ENCODE measurements around the gene NTRK3. TPM values are rescaled to one million over a fixed set of nuclear protein-coding genes. Genes with fewer than 3 reads are reported as not detected.

The NTRK3 gene
- total RNA-seq, 1 donor from 2014 or later, result not detected

GRCh38 chr15:88066636-88067330 is 189.8 kb downstream of the NTRK3 start:
- no peaks in the 10 kb centered on the region for H3K36me3 Mint-ChIP-seq (ENCODE audit: unreplicated experiment)
- no peak overlapping the region for H3K27ac Mint-ChIP-seq (ENCODE audit: unreplicated experiment)
- TF ChIP-seq CTCF (IDR thresholded peaks at IDR 0.05), result no peak
- DNase-seq (ENCODE audit: extremely low spot score, unreplicated experiment), result no peak
- H3K4me3 Mint-ChIP-seq (ENCODE audit: unreplicated experiment), result no peak overlapping the region
- H3K4me1 Mint-ChIP-seq (ENCODE audit: unreplicated experiment), result no peaks in the 10 kb centered on the region
- H3K27me3 Mint-ChIP-seq (ENCODE audit: unreplicated experiment), result no peaks in the 10 kb centered on the region
- peaks cover 54% of the 10 kb centered on the region for H3K9me3 Mint-ChIP-seq (ENCODE audit: unreplicated experiment)

DNA sequence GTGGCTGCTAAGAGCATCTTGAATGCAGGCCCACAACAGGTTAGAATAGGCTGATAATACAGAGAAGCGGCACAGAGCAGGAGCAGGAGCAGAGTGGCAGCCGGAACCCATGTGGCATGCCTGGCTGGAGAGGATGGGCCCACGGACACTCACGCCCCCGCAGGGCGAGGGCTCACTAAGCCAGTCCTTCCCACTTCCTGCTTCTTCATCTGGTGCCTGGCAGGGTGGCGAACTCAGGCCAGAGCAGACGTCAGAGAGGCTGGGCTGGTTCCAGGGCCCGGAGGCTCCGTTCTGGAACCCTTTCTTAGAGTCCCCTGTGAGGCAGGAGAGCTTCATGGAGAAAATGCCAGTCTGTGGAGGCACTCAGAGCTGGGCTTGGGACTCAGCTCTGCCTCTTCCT is 195.1 kb downstream of the NTRK3 start:
- H3K9me3 Mint-ChIP-seq (ENCODE audit: unreplicated experiment), result peaks cover 31% of the 10 kb centered on the region
- no peak for DNase-seq (ENCODE audit: extremely low spot score, unreplicated experiment)
- no peaks in the 10 kb centered on the region for H3K36me3 Mint-ChIP-seq (ENCODE audit: unreplicated experiment)
- H3K4me3 Mint-ChIP-seq (ENCODE audit: unreplicated experiment), result no peak overlapping the region
- no peak overlapping the region for H3K27ac Mint-ChIP-seq (ENCODE audit: unreplicated experiment)
- no peaks in the 10 kb centered on the region for H3K27me3 Mint-ChIP-seq (ENCODE audit: unreplicated experiment)
- H3K4me1 Mint-ChIP-seq (ENCODE audit: unreplicated experiment), result no peaks in the 10 kb centered on the region
- TF ChIP-seq CTCF (IDR thresholded peaks at IDR 0.05), result no peak

- H3K27ac Mint-ChIP-seq (ENCODE audit: unreplicated experiment), result no peak overlapping the region
- TF ChIP-seq CTCF (IDR thresholded peaks at IDR 0.05), result no peak
- H3K4me3 Mint-ChIP-seq (ENCODE audit: unreplicated experiment), result no peak overlapping the region
- no peaks in the 10 kb centered on the region for H3K36me3 Mint-ChIP-seq (ENCODE audit: unreplicated experiment)
- peaks cover 32% of the 10 kb centered on the region for H3K9me3 Mint-ChIP-seq (ENCODE audit: unreplicated experiment)
- DNase-seq (ENCODE audit: extremely low spot score, unreplicated experiment), result no peak
- H3K4me1 Mint-ChIP-seq (ENCODE audit: unreplicated experiment), result no peaks in the 10 kb centered on the region
- no peaks in the 10 kb centered on the region for H3K27me3 Mint-ChIP-seq (ENCODE audit: unreplicated experiment)
Observed at GRCh38 chr15:88060383-88060782, 196.2 kb downstream of the NTRK3 start.

- H3K36me3 Mint-ChIP-seq (ENCODE audit: unreplicated experiment), result no peaks in the 10 kb centered on the region
- H3K27ac Mint-ChIP-seq (ENCODE audit: unreplicated experiment), result no peak overlapping the region
- peaks cover 23% of the 10 kb centered on the region for H3K9me3 Mint-ChIP-seq (ENCODE audit: unreplicated experiment)
- no peak for DNase-seq (ENCODE audit: extremely low spot score, unreplicated experiment)
- no peaks in the 10 kb centered on the region for H3K27me3 Mint-ChIP-seq (ENCODE audit: unreplicated experiment)
- no peak for TF ChIP-seq CTCF (IDR thresholded peaks at IDR 0.05)
- no peaks in the 10 kb centered on the region for H3K4me1 Mint-ChIP-seq (ENCODE audit: unreplicated experiment)
- H3K4me3 Mint-ChIP-seq (ENCODE audit: unreplicated experiment), result no peak overlapping the region
Observed at GRCh38 chr15:88057836-88058235, 198.7 kb downstream of the NTRK3 start.

GRCh38 chr15:88049506-88049905 is 207.0 kb downstream of the NTRK3 start:
- Mint-ChIP-seq H3K27ac (ENCODE audit: unreplicated experiment) (no peak overlapping the region), H3K27me3 (ENCODE audit: unreplicated experiment) (no peaks in the 10 kb centered on the region), H3K9me3 (ENCODE audit: unreplicated experiment) (peaks cover 20% of the 10 kb centered on the region), H3K4me1 (ENCODE audit: unreplicated experiment) (no peaks in the 10 kb centered on the region), H3K36me3 (ENCODE audit: unreplicated experiment) (no peaks in the 10 kb centered on the region), H3K4me3 (ENCODE audit: unreplicated experiment) (no peak overlapping the region)
- no peak for TF ChIP-seq CTCF (IDR thresholded peaks at IDR 0.05)
- DNase-seq (ENCODE audit: extremely low spot score, unreplicated experiment), result no peak

Data from osteocyte (in vitro differentiated cells).